Subcutaneous abdominal adipose tissue (tissue), 5 donors: ENCODE measurements around the gene EEF1G.
"Not testable (repeated sequence)": the region's sequence is repeated elsewhere in the genome, so short reads cannot be mapped to it uniquely, and the experiment has no call there.

ENCODE experiments used
- H3K27ac ChIP-seq: one replicate; pipeline ENCODE4 v1.7.0; 2013; ENCODE audit warnings: low read depth, mild to moderate bottlenecking, inconsistent platforms, low read length, moderate library complexity
- H3K27me3 ChIP-seq, 5 donors: one replicate each; pipeline ENCODE4 v1.7.0; 2013; ENCODE audit warnings: low read length in 5 of 5, inconsistent platforms in 1 of 5; ENCODE audit not compliant: control insufficient read depth in 5 of 5, insufficient read depth in 4 of 5
- H3K36me3 ChIP-seq, 5 donors: one replicate each; pipeline ENCODE4 v1.7.0; 2013; ENCODE audit warnings: low read length in 5 of 5; ENCODE audit not compliant: control insufficient read depth in 5 of 5, insufficient read depth in 5 of 5
- H3K4me1 ChIP-seq, 5 donors: one replicate each; pipeline ENCODE4 v1.7.0; 2013; ENCODE audit warnings: low read length in 5 of 5, mild to moderate bottlenecking in 3 of 5, moderate library complexity in 1 of 5; ENCODE audit not compliant: control insufficient read depth in 5 of 5, insufficient read depth in 5 of 5
- H3K4me3 ChIP-seq, 5 donors: one replicate each; pipeline ENCODE4 v1.7.0; 2013; ENCODE audit warnings: low read length in 5 of 5, low read depth in 1 of 5
- H3K9ac ChIP-seq, 5 donors: one replicate each; pipeline ENCODE4 v1.7.0; 2013; ENCODE audit warnings: low read length in 5 of 5, mild to moderate bottlenecking in 4 of 5, moderate library complexity in 3 of 5
- H3K9me3 ChIP-seq, 5 donors: one replicate each; pipeline ENCODE4 v1.7.0; 2013; ENCODE audit warnings: low read length in 5 of 5; ENCODE audit not compliant: control insufficient read depth in 5 of 5
- donor health status: healthy.
- donor health status: healthy.
- donor health status: healthy.
- donor health status: healthy.
- donor health status: healthy.

The EEF1G gene

DNA sequence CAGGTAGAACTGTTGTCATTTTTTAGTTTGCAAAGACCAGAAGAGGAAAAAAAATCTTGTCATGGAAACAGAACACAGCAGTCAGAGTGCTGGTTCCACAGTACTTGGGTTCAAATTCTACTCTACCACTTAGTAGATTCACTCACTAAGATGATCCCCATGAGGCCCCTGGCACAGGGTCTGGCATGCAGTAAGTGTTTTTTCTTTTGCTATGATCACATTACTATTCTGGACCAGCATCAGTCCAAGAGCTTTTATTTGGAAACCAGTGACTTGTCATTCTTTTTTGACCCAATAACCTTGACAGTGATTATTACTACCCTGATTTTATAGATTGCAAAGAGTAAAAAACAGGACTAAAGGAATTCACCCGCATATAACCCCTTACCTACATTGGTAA is 4.1 kb downstream of the EEF1G start:
- H3K36me3 ChIP-seq: peaks cover 12 to 69% (median 50%) of the 10 kb centered on the region in 5 donors
- H3K27me3 ChIP-seq: no peaks in the 10 kb centered on the region
- H3K4me3 ChIP-seq: no peak overlapping the region
- no peak overlapping the region for H3K9ac ChIP-seq
- H3K9me3 ChIP-seq: no peaks in the 10 kb centered on the region
- H3K4me1 ChIP-seq: peaks cover 9 to 32% (median 27%) of the 10 kb centered on the region in 5 donors
- H3K27ac ChIP-seq: no peak overlapping the region

DNA sequence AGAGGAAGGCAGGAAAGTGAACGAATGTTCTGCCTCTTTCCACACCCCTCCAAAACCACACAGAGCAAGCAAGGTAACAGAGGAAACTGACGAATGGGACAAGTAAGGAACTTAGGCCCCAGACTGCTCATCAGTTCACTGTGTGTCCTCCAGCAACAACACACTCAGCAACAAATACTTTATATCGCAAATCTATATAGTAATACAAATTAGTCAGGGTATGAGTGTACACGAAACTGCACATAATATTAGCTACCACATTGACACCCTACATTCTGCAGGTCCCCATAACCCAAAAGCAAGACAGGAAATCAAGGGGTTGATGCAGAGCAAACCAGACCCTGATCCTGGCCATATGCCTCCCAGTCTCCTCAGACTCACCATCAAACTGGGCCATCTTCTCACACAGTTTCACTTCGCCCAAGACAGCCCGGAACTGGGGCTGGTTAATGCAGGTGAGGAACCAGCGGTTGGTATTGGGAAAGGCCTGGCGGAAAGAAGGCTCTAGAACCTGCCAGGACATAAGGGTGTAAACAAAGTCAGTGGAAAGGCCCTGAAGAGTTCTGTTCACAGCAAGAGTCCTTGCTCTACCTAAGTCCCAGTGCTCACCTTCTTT is 6.6 kb downstream of the EEF1G start:
- no peak overlapping the region for H3K27ac ChIP-seq
- no peak overlapping the region for H3K4me3 ChIP-seq
- H3K9ac ChIP-seq: no peak overlapping the region
- peaks cover 3 to 12% (median 11%) of the 10 kb centered on the region in 5 donors for H3K4me1 ChIP-seq
- H3K9me3 ChIP-seq: no peaks in the 10 kb centered on the region
- H3K36me3 ChIP-seq: peaks cover 17 to 87% (median 57%) of the 10 kb centered on the region in 5 donors
- H3K27me3 ChIP-seq: no peaks in the 10 kb centered on the region

DNA sequence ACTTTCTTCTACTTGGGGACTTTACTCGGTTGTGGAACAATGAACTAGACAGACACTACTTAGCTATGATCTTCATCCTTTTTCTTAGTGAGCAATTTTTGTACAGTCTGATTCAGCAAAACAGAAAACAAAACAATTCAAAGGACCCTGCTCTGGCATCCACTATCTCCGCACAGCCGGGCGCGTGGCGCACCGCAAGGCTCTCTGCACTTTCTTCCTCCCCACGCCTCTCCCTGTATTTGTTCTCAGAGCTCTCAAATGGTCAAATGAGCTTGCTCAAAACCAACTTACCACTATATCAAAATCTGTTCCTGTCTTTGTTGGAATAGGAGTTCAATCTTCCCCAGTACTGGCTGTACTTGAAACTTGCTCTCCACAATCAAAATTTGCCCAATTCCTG is 7.4 kb downstream of the EEF1G start:
- Histone ChIP-seq H3K9me3 (no peaks in the 10 kb centered on the region), H3K4me3 (no peak overlapping the region)

DNA sequence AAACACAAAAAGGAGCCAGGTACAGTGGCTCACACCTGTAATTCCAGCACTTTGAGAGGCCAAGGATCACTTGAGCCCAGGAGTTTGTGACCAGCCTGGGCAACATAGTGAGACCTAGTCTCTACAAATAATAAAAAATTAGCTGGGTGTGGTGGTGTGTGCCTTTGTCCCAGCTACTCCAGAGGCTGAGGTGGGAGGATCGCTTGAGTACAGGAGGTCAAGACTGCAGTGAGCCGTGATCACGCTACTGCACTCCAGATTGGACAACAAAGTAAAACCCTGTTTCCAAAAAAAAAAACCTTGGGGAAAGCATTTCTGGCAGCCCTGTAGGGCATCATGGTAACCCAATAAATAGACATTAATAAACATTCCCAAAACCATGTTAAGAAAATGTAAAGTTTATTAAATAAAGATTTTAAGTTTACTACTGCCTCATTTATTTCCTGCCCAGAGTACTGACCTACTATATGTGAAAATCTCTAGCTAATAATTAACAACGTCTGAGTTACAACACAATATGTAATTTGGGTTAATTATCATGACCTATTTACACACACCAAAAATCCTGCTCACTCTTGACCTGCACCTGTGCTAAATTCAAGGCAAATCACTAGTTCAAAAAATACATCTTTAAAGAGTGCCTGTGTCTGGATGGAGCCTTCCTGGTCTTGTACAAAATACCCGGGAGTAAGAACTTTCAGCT is 8.4 kb downstream of the EEF1G start:
- no peak overlapping the region for H3K27ac ChIP-seq
- H3K4me1 ChIP-seq: peaks cover 9 to 18% (median 18%) of the 10 kb centered on the region in 5 donors
- no peak overlapping the region for H3K4me3 ChIP-seq
- H3K9ac ChIP-seq: no peak overlapping the region
- peaks cover 17 to 70% (median 45%) of the 10 kb centered on the region in 5 donors for H3K36me3 ChIP-seq
- H3K27me3 ChIP-seq: no peaks in the 10 kb centered on the region
- H3K9me3 ChIP-seq: no peaks in the 10 kb centered on the region

More for the DNA sequence above, 7.4 kb downstream of the EEF1G start:
- no peaks in the 10 kb centered on the region for H3K27me3 ChIP-seq
- H3K9ac ChIP-seq: no peak overlapping the region
- peaks cover 3 to 12% (median 10%) of the 10 kb centered on the region in 5 donors for H3K4me1 ChIP-seq
- H3K27ac ChIP-seq: no peak overlapping the region
- peaks cover 17 to 79% (median 54%) of the 10 kb centered on the region in 5 donors for H3K36me3 ChIP-seq

DNA sequence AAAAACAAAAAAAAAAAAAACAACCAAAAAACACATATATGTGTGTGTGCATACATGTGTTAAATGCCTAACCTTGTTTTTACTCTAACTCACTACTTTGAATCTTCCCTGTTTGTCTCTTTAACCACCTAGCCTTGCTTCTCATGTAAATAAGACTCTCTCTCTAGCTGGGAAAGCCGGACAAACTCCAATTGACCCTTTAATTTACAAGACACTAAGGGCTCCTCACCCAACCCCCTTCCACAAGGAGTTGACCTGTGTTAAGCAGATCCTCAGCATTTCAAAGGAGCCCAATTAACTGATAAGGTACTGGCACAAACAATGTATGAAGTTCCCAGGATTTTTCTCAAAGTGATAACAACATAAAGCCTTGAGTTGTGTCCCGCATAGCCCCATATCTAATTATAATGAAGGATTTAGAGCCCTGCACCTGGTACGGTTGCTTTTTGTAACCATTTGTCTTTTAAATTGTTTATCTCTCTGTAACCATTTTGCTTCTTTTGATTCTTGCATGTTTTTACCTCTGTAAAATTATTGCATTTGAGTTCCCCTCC is 11.9 kb downstream of the EEF1G start:
- H3K9me3 ChIP-seq, H3K27me3 ChIP-seq, H3K4me3 ChIP-seq, H3K9ac ChIP-seq: not testable (repeated sequence)
- Histone ChIP-seq H3K4me1 (peaks cover 10 to 25% (median 21%) of the 10 kb centered on the region in 5 donors), H3K36me3 (peaks cover 17 to 61% (median 44%) of the 10 kb centered on the region in 5 donors), H3K27ac (peak overlapping the region; percentile 85)

DNA sequence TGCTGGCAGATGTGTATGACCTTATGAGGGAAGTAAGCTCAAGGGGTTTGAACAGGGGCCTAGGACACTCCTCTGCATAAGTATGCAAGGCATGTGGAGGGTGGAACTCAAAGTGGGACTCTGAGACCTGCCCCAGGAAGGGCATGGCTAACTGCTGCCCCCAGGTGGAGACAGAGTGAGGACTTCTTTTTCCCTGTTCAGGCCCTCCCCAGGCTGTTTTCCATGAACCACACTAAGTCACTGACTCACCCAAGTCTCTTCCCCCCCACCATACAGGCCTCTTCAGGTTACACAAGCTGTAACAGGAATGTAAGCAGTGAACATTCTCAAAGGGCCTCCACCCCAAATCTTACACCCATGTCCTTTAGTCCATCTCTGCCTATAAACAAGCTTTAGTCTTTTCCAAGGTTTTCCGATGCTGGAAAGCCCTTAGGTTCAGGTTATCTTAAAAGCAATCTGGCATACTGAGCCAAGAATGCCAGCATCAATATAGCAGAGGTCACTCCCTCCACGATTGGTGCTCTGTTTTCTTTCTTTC is 13.1 kb downstream of the EEF1G start:
- Histone ChIP-seq H3K4me1 (peaks cover 20 to 36% (median 32%) of the 10 kb centered on the region in 5 donors), H3K36me3 (peaks cover 9 to 50% (median 33%) of the 10 kb centered on the region in 5 donors)

DNA sequence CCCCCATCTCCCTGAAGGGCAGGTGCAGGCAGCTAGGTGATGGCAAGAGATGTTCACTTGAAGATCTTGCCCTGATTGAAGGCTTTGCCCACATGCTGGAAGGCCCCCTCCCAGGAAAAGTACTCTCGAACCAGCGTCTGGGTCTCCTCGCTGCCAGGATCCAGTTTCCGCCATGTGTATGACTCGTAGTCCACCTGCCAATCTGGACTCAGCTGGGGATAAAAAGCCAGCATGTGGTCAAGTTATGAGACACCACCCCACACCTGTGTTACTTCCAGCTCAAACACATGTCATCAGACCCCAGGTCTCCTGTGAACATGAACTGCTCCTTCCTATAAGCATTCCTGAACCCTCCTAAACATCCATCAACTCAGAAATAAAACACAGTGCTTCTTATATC is 14.1 kb downstream of the EEF1G start:
- not testable (repeated sequence) for H3K27me3 ChIP-seq, H3K4me3 ChIP-seq, H3K9me3 ChIP-seq
- peak overlapping the region in 2 of 5 donors; percentile 19 to 57 for H3K9ac ChIP-seq
- H3K27ac ChIP-seq: peak overlapping the region; percentile 85
- peaks cover 4 to 41% (median 26%) of the 10 kb centered on the region in 5 donors for H3K36me3 ChIP-seq
- H3K4me1 ChIP-seq: peaks cover 24 to 46% (median 42%) of the 10 kb centered on the region in 5 donors

More for the DNA sequence above, 13.1 kb downstream of the EEF1G start:
- Histone ChIP-seq H3K27me3 (no peaks in the 10 kb centered on the region), H3K4me3 (no peak overlapping the region), H3K27ac (peak overlapping the region; percentile 85), H3K9me3 (no peaks in the 10 kb centered on the region), H3K9ac (peak overlapping the region in 3 of 5 donors; percentile 55 to 57 (median 56))

DNA sequence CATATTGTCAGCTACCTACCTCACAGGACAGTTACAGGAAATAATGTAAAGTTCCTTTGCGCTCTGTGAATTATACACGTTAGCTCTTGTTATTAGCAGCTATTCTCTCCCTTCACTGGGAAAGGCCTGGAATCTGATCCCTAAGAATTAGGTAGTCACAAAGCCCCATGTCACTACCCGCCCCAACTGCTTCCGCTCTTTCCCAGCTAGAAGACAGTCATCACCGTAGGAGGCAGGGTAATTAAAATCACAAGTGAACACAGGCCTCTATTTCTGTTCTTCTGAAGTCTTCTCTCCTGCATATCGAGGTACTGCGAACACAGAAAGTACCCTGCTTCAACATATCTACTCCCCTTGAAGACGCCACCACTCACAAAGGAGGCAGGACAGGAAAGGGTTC is 14.5 kb downstream of the EEF1G start:
- H3K4me1 ChIP-seq: peaks cover 25 to 50% (median 46%) of the 10 kb centered on the region in 5 donors
- peaks cover 4 to 41% (median 26%) of the 10 kb centered on the region in 5 donors for H3K36me3 ChIP-seq
- no peak overlapping the region for H3K9ac ChIP-seq
- peak overlapping the region; percentile 85 for H3K27ac ChIP-seq
- H3K27me3 ChIP-seq: no peaks in the 10 kb centered on the region
- H3K9me3 ChIP-seq: no peaks in the 10 kb centered on the region
- H3K4me3 ChIP-seq: no peak overlapping the region

DNA sequence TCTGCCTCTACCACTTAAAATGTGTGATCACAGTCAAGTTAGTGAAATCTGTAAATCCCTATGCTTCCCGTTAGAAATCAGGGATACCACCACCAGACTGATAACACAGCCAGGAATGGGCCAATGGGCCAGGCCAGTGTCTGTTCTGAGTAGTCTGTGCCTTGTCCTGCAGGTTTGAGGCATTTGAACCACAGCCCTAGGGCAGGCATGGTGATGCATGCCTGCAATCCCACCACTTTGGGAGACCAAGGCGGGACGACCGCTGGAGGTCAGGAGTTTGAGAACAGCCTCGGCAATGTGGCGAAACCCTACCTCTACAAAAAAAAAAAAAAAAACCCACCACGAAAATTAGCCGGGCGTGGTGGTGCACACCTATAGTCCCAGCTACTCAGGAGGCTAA is 15.0 kb downstream of the EEF1G start:
- Histone ChIP-seq H3K36me3 (peaks cover 4 to 38% (median 22%) of the 10 kb centered on the region in 5 donors), H3K9me3 (no peaks in the 10 kb centered on the region), H3K9ac (no peak overlapping the region), H3K4me1 (peaks cover 27 to 55% (median 52%) of the 10 kb centered on the region in 5 donors), H3K27ac (peak overlapping the region; percentile 85), H3K27me3 (no peaks in the 10 kb centered on the region), H3K4me3 (no peak overlapping the region)
